Globus pallidus (tissue), 1 donor: Measurements from ENCODE around the gene SRMS.

Experiments
- DNase-seq: peaks from one replicate; pipeline ENCODE4 v3.0.0-alpha.2; 2015; ENCODE audit warnings: low spot score

Gene SRMS

GRCh38 chr20:63501818-63502670 lies 45.5 kb downstream of the SRMS start:
- no peak for DNase-seq

- DNase-seq = no peak
Measured at GRCh38 chr20:63500902-63501817, 46.4 kb downstream of the SRMS start.

- no peak for DNase-seq
Measured at GRCh38 chr20:63500151-63500901, 47.2 kb downstream of the SRMS start.

GRCh38 chr20:63499338-63499969 lies 48.1 kb downstream of the SRMS start:
- no peak for DNase-seq

DNA sequence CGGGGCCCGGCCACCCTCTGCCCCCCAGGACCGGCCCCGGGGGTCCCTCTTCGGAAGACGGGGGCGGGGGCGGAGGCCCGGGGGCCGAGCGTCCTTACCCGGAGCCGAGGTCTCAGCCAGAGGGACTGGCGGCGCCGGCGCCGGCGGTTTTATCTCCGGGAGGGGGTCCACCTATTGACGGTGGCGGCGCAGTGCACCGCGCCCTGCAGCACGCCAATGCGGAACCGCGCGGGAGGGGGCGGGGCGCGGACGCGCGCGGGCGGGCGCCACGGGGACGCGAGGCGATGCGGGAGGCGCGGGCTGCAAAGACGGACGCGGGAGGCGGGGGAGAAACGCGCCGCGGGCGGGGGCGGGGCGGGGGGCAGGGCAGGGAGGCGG lies 48.6 kb downstream of the SRMS start, which contains the start of gene EEF1A2:
Gene EEF1A2, minus strand, starts transcription at position 124 of the 378 bp plus-strand sequence. CDS start 1,320 bp downstream, outside the sequence.
- DNase-seq = no peak

DNA sequence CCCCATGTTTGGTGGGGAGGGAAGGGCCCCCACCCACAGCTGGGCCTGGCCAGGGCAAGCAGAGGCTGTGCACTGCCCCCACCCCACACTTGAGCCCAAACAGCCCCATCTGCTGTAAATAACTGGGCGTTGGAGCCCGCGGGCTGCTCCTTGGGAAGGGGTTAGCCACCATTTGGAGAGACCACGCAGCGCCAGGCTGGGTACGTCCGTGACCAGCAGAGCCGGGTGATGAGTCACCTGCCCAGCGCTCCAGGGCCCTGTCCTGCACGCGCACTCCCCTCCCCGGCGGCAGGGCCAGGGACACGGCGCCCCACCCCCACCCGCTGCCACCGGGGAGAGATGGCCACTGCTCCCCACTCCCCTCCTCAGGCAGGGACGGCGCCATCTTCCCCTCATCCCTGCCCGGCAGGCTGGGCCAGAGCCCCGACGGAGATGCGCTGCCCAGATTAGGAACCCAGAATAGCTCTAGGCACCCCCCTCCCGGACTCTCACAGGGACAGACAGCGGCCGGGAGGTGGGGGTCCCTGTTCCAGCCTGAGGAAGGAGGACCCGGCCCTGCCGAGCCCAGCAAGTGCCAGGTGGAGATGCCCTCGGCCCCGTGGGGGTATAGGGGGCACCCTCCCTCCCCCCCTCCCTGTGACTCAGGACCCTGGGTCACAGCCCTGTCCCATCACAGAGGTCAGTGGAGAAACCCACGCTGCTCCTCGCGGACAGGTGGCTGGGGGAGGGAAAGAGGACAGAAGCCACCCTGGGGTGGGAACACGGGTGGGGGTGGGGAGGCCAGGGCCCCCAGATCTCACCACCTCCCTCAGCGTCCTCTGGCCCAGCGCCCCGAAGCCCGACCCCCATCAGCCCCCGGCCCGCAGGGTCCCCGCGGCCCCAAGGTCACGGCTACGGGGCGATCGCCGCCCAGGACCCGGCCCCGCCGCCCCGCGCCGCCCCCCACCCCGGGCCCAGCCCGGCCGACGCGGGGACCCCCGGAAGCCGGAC lies 49.3 kb downstream of the SRMS start:
- no peak for DNase-seq

DNA sequence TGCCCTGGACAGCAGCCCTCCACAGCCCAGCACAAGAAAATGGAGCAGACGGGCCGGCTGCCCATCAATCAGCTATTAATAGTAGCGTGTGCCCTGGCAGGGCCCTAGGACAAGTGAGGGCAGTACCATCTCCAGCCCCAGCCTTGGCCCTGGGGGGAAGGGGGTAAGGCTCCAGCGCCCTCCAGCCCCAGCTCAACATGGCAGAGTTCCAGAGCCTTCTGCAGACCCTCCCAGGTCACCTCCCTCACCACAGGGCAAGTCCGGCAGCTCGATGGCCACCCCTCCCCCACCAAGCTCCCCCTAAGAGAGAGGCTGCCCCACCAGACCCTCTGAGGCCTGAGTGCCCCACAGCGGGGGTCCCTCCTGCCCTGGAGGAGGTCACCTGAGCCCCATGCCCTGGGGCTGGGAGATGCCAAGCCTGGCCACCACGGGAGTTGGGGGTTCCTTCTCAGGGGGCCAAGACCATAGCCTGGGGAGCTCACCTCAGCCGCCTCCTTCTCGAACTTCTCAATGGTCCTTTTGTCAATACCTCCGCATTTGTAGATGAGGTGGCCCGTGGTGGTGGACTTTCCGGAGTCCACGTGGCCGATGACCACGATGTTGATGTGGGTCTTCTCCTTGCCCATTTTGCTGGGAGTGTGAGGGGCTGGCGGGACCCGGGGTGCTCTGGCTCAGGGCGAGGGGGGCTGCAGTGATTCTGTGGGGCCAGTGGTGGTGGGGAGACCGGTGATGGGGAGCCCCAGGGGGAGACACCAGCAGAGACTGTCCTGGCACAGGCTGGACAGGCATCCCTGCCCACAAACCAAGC lies 50.2 kb downstream of the SRMS start:
- no peak for DNase-seq

GRCh38 chr20:63496596-63497120 lies 50.9 kb downstream of the SRMS start:
- no peak for DNase-seq

- DNase-seq = peak; percentile 41
Measured at GRCh38 chr20:63495741-63496595, 51.6 kb downstream of the SRMS start.

GRCh38 chr20:63495167-63495720 lies 52.3 kb downstream of the SRMS start:
- DNase-seq = no peak

DNA sequence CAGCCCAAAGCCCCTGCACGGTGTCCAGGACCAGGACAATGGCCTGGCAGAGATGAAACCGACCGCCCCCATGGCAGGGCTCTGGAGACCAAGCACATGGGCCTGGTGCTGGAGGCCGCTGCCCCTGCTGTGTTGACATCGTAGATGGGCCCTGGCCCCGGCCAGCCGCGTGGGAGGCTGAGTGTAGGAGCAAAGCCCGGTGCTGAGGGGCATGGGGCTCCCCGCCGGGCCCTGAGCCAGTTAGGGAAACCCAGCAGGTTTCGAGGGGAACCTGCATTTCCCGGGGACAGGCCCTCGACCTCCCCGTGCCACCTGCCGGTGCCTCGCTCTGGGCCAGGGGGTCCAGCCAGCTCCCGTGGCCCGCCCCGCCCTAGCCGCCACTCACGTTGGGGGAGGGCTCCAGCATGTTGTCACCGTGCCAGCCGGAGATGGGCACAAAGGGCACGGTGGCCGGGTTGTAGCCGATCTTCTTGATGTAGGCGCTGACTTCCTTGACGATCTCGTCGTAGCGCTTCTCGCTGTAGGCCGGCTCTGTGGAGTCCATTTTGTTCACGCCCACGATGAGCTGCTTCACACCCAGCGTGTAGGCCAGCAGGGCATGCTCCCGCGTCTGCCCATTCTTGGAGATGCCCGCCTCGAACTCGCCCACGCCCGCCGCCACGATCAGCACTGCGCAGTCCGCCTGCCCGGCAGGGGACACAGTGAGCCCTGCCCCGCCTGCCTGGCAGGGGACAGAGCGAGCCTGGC lies 53.0 kb downstream of the SRMS start:
- DNase-seq = no peak

- DNase-seq = no peak
Measured at GRCh38 chr20:63494084-63494419, 53.5 kb downstream of the SRMS start.

DNA sequence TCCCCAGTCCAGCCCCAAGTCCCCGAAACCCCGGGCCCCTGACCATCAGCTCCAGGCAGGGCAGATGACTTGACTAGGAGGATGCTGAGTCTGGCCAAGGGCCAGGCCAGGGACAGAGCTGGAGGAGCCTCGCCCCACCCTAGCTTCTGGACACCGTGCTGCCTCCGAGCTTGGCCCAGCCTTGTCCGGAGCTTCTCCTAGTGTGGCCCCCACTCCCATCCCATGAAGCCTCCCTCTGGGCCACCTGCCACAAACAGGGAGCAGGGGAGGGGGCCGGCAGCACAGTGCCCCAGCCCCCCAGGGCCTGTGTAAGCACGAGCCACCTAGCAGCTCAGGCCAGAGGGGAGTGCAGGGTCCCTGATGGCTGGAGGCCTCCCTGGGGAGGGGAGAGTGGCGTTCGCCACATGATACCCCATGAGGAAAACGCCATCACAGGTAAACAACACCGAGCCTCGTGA lies 54.0 kb downstream of the SRMS start:
- DNase-seq = no peak

GRCh38 chr20:63492982-63493381 lies 54.6 kb downstream of the SRMS start:
- no peak for DNase-seq

DNA sequence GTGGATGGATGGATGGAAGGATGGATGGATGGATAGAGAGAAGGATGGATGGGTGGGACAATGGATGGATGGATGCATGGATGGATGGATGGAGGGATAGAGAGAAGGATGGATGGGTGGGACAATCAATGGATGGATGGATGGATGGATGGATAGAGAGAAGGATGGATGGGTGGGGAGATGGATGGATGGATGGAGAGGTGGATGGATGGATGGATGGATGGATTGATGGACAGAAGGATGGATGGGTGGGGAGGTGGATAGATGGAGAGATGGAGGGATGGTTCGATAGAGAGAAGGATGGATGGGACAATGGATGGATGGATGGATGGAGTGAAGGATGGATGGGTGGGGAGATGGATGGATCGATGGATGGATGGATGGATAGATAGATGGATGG lies 55.0 kb downstream of the SRMS start:
- DNase-seq = no peak

- DNase-seq = no peak
Measured at GRCh38 chr20:63491635-63492230, 55.8 kb downstream of the SRMS start.

GRCh38 chr20:63491078-63491477 lies 56.5 kb downstream of the SRMS start:
- no peak for DNase-seq
